HG03103 (cell line): ENCODE data around the gene PMS2.
"Not testable (repeated sequence)": the region's sequence is repeated elsewhere in the genome, so short reads cannot be mapped to it uniquely, and the experiment has no call there.

ENCODE experiments used
- ATAC-seq: cut with Tn5 transposase; IDR thresholded peaks from one replicate; pipeline ENCODE4 v1.9.1; 2021; ENCODE audit warnings: low read depth; ENCODE audit not compliant: unreplicated experiment

The PMS2 gene

GRCh38 chr7:5924630-5925029, 84.2 kb downstream of the PMS2 start:
- ATAC-seq: not testable (repeated sequence)

- ATAC-seq: not testable (repeated sequence)
These were observed 84.7 kb downstream of the PMS2 start for GRCh38 chr7:5924180-5924579.
